Endothelial cell of umbilical vein (primary cell): ENCODE measurements around the gene FAM187B. TPM values are rescaled to one million over a fixed set of nuclear protein-coding genes. Genes with fewer than 3 reads are reported as not detected.

Source experiments
- BruUV-seq: library from RNA; stranded (reverse); fragments of 400-500 nt; replicated peaks from 2 replicates; lab custom pipeline; 2021; lab: Mats Ljungman, UMichigan
- CTCF ChIA-PET: fragments of 300-600, 350-600 bp; sonication (Branson Sonifier 250); formaldehyde crosslinking; loops from one replicate; lab custom pipeline; 2021; ENCODE audit warnings: antibody characterized with exemption, inconsistent platforms; lab: Charles Lee
- POLR2A ChIA-PET: fragments of 300-600, 350-600 bp; sonication (Branson Sonifier 250); formaldehyde crosslinking; loops from one replicate; lab custom pipeline; 2021; ENCODE audit warnings: antibody characterized with exemption, inconsistent platforms; lab: Charles Lee
- DNase-seq: peaks from one replicate; pipeline ENCODE4 v3.0.0-alpha.2; 2011; ENCODE audit warnings: low read depth, low spot score
- FAIRE-seq: peaks from 2 replicates; lab custom pipeline; 2011; peaks lifted over from hg19 to GRCh38; lab: Jason Lieb, UNC
- H2AFZ ChIP-seq: 2 replicates; pipeline ENCODE4 v1.6.0; 2012; ENCODE audit warnings: low read depth, low read length, control low read depth, inconsistent platforms
- H3K27ac ChIP-seq: 2 replicates; pipeline ENCODE4 v1.5.1; 2011; ENCODE audit warnings: low read depth, mild to moderate bottlenecking, control low read depth, low read length, moderate library complexity; ENCODE audit not compliant: insufficient read depth
- H3K27me3 ChIP-seq, 2 experiments: 2 replicates each; pipeline versions ENCODE4 v1.6.0 to v1.6.1; 2011; ENCODE audit warnings: low read length in 2 of 2, mixed read lengths in 1 of 2; ENCODE audit not compliant: control insufficient read depth in 2 of 2, insufficient read depth in 2 of 2
- H3K36me3 ChIP-seq, 2 experiments: 2 replicates in 1 of 2; 3 replicates in 1 of 2; pipeline ENCODE4 v1.5.1; 2011; ENCODE audit warnings: low read length in 2 of 2, mild to moderate bottlenecking in 1 of 2, moderate library complexity in 1 of 2; ENCODE audit not compliant: control insufficient read depth in 2 of 2, insufficient read depth in 2 of 2; ENCODE audit errors: extremely low read depth in 1 of 2
- H3K4me1 ChIP-seq: 3 replicates; pipeline ENCODE4 v1.5.1; 2011; ENCODE audit warnings: mild to moderate bottlenecking, low read length; ENCODE audit not compliant: control insufficient read depth, insufficient read depth; ENCODE audit errors: extremely low read depth
- H3K4me2 ChIP-seq: 2 replicates; pipeline ENCODE4 v1.6.1; 2011; ENCODE audit warnings: low read length, control low read depth, mixed read lengths; ENCODE audit not compliant: insufficient read depth
- H3K4me3 ChIP-seq, 3 experiments: fragments of 200-600 bp in 1 of 3; sonication (generic), shearing (Covaris generic) in 1 of 3; replicated peaks in 1 of 3; 2 replicates each; pipeline ENCODE4 v1.5.1; 2011 to 2016; ENCODE audit warnings: control low read depth in 3 of 3, low read length in 3 of 3, mild to moderate bottlenecking in 2 of 3, inconsistent platforms in 1 of 3, low read depth in 1 of 3, moderate library complexity in 1 of 3; ENCODE audit not compliant: insufficient read depth in 1 of 3
- H3K79me2 ChIP-seq: 2 replicates; pipeline ENCODE4 v1.6.0; 2012; ENCODE audit warnings: low read length, inconsistent platforms; ENCODE audit not compliant: control insufficient read depth, insufficient read depth
- H3K9ac ChIP-seq: replicated peaks from 2 replicates; pipeline ENCODE3; 2011; ENCODE audit warnings: low read length, control low read depth; ENCODE audit not compliant: insufficient read depth; ENCODE audit errors: extremely low read depth
- H3K9me1 ChIP-seq: replicated peaks from 3 replicates; pipeline ENCODE4 v1.6.0; 2011; ENCODE audit warnings: mild to moderate bottlenecking, low read length; ENCODE audit not compliant: control insufficient read depth, insufficient read depth; ENCODE audit errors: extremely low read depth
- H3K9me3 ChIP-seq: replicated peaks from 2 replicates; pipeline ENCODE4 v1.5.1; 2012; ENCODE audit warnings: low read length, inconsistent platforms; ENCODE audit not compliant: control insufficient read depth, insufficient read depth
- H4K20me1 ChIP-seq: replicated peaks from 2 replicates; pipeline ENCODE3; 2011; ENCODE audit warnings: mild to moderate bottlenecking, low read length; ENCODE audit not compliant: control insufficient read depth, insufficient read depth; ENCODE audit errors: extremely low read depth
- CTCF ChIP-seq, 2 donors: IDR thresholded peaks; 1 replicate in 1 of 2; 2 replicates in 1 of 2; pipeline ENCODE4 v1.5.1; 2011; ENCODE audit warnings: low read length in 2 of 2, mild to moderate bottlenecking in 2 of 2, moderate library complexity in 2 of 2, control low read depth in 1 of 2, inconsistent platforms in 1 of 2, low read depth in 1 of 2; ENCODE audit not compliant: insufficient read depth in 1 of 2; ENCODE audit errors: extremely low read depth in 1 of 2
- EZH2 ChIP-seq: IDR thresholded peaks from 2 replicates; pipeline ENCODE4 v1.6.1; 2012; ENCODE audit warnings: borderline replicate concordance, low read depth, mild to moderate bottlenecking, moderate library complexity, low read length, inconsistent platforms; ENCODE audit not compliant: severe bottlenecking
- FOS ChIP-seq: IDR thresholded peaks from 2 replicates; pipeline ENCODE4 v1.6.1; 2011; ENCODE audit warnings: mild to moderate bottlenecking, low read length, moderate library complexity, borderline replicate concordance; ENCODE audit not compliant: insufficient read depth
- GATA2 ChIP-seq: IDR thresholded peaks from 2 replicates; pipeline ENCODE4 v1.7.0; 2011; ENCODE audit warnings: low read depth, mild to moderate bottlenecking, moderate library complexity, mixed read lengths, low read length; ENCODE audit not compliant: insufficient read length, insufficient read depth
- JUN ChIP-seq: IDR thresholded peaks from 2 replicates; pipeline ENCODE4 v1.6.1; 2011; ENCODE audit warnings: borderline replicate concordance, low read depth; ENCODE audit not compliant: insufficient read length, insufficient read depth
- MAX ChIP-seq: IDR thresholded peaks from 2 replicates; pipeline ENCODE4 v1.6.1; 2011; ENCODE audit not compliant: insufficient read depth, insufficient read length
- MYC ChIP-seq: IDR thresholded peaks from one replicate; pipeline ENCODE4 v1.6.1; 2011; ENCODE audit warnings: mild to moderate bottlenecking, low read depth, low read length
- POLR2A ChIP-seq: IDR thresholded peaks from 2 replicates; pipeline ENCODE4 v1.6.1; 2012; ENCODE audit warnings: low read depth, mild to moderate bottlenecking, control low read depth, low read length
- POLR2AphosphoS5 ChIP-seq: IDR thresholded peaks from 2 replicates; pipeline ENCODE4 v1.6.1; 2012; ENCODE audit warnings: low read depth, mild to moderate bottlenecking, control low read depth, low read length, moderate library complexity; ENCODE audit not compliant: insufficient read depth
- dilution Hi-C: fragments of 300-500 bp; cut with MboI; formaldehyde crosslinking; loops from one replicate; pipeline ENCODE4 v1.15.0; 2019; ENCODE audit warnings: low sequenced_read_pairs; ENCODE audit not compliant: extremely low pct_ligation_motif_present
- intact Hi-C: fragments of 100-400 bp; cut with micrococcal nuclease; formaldehyde crosslinking; loops from one replicate; pipeline ENCODE4 v1.10.0; 2022
- polyA plus RNA-seq, 4 experiments: library from polyadenylated mRNA; depleted of rRNA in 3 of 4; stranded (reverse) in 3 of 4; unstranded in 1 of 4; fragments of >200 nt; gene quantifications; 2 replicates each; pipeline versions ENCODE4 v1.2.1 to v1.2.3, GENCODE V29; 2011 to 2012; ENCODE audit warnings: missing spikeins in 1 of 4
- total RNA-seq: library from RNA; stranded (reverse); gene quantifications from 2 replicates; pipeline ENCODE4 v1.2.3, GENCODE V29; 2021

Gene FAM187B
- total and polyA plus RNA-seq, 2 donors (not counting 3 experiments of a cell fraction or from before 2014, with no cell fraction given) = not detected

- no peaks in the 10 kb centered on the region for H4K20me1 ChIP-seq
- CTCF ChIA-PET = interaction anchor here (1.0 kb wide), 1 partner anchor 32 kb away, joined by 3 read pairs; no protein-coding TSS in a partner anchor
- POLR2A ChIA-PET = no interaction called here
- H3K36me3 ChIP-seq = no peaks in the 10 kb centered on the region
- no peak for TF ChIP-seq POLR2AphosphoS5
- no TSS peak for BruUV-seq
- no peak overlapping the region for H3K27ac ChIP-seq
- H3K9me3 ChIP-seq = no peaks in the 10 kb centered on the region
- H3K4me1 ChIP-seq = peaks cover 3% of the 10 kb centered on the region
- FAIRE-seq (peak; percentile 12), DNase-seq (no peak)
- no peak overlapping the region for H3K4me3 ChIP-seq
- H3K9ac ChIP-seq = no peak overlapping the region
- H2AFZ ChIP-seq = no peak overlapping the region
- H3K79me2 ChIP-seq = no peaks in the 10 kb centered on the region
- dilution Hi-C loops = no loop called here
- no peaks in the 10 kb centered on the region for H3K9me1 ChIP-seq
- H3K4me2 ChIP-seq = no peak overlapping the region
- intact Hi-C loops = no loop called here
- H3K27me3 ChIP-seq = peaks cover 6 to 11% of the 10 kb centered on the region in 2 experiments
Observed at GRCh38 chr19:35254341-35255297, 26.1 kb upstream of the FAM187B start.

GRCh38 chr19:35253316-35254286 lies 25.1 kb upstream of the FAM187B start:
- no peaks in the 10 kb centered on the region for H3K9me1 ChIP-seq
- no peaks in the 10 kb centered on the region for H4K20me1 ChIP-seq
- H3K27ac ChIP-seq = no peak overlapping the region
- FAIRE-seq = no peak
- H3K4me1 ChIP-seq = peaks cover 3% of the 10 kb centered on the region
- CTCF ChIA-PET = no interaction called here
- H3K4me2 ChIP-seq = no peak overlapping the region
- no peaks in the 10 kb centered on the region for H3K36me3 ChIP-seq
- no peak overlapping the region for H3K9ac ChIP-seq
- H3K79me2 ChIP-seq = no peaks in the 10 kb centered on the region
- no TSS peak for BruUV-seq
- no peak overlapping the region for H2AFZ ChIP-seq
- no peak for TF ChIP-seq POLR2A
- TF ChIP-seq EZH2 = no peak
- TF ChIP-seq FOS = no peak
- no peak for TF ChIP-seq MAX
- TF ChIP-seq MYC = no peak
- no peak for TF ChIP-seq CTCF (IDR thresholded peaks at IDR 0.05; ENCODE audit: extremely low read depth in 1 of 2, insufficient read depth in 1 of 2, low read depth in 1 of 2, low read length in 2 of 2)
- TF ChIP-seq GATA2 = no peak
- no peak for TF ChIP-seq POLR2AphosphoS5
- TF ChIP-seq JUN = no peak
- H3K9me3 ChIP-seq = no peaks in the 10 kb centered on the region
- H3K27me3 ChIP-seq = peaks cover 15 to 21% of the 10 kb centered on the region in 2 experiments
- intact Hi-C loops (no loop called here), dilution Hi-C loops (no loop called here)
- no peak overlapping the region for H3K4me3 ChIP-seq
- POLR2A ChIA-PET = no interaction called here
- DNase-seq = no peak
